HUES48 (cell line): ENCODE data around the gene UTP11.
A peak's percentile ranks its signal among the peaks of the same experiment; 100 is the strongest.

Experiments used
- H3K27ac ChIP-seq: one replicate; pipeline ENCODE4 v1.7.0; 2013; ENCODE audit warnings: low read depth, low read length, inconsistent platforms
- H3K27me3 ChIP-seq: 2 replicates; pipeline ENCODE4 v1.6.1; 2013; ENCODE audit warnings: mild to moderate bottlenecking, low read length; ENCODE audit not compliant: control insufficient read depth, insufficient read depth
- H3K36me3 ChIP-seq: 2 replicates; pipeline ENCODE4 v1.6.1; 2013; ENCODE audit warnings: low read length; ENCODE audit not compliant: control insufficient read depth, insufficient read depth
- H3K4me1 ChIP-seq: 2 replicates; pipeline ENCODE4 v1.6.1; 2013; ENCODE audit warnings: mild to moderate bottlenecking, low read length; ENCODE audit not compliant: control insufficient read depth, insufficient read depth
- H3K4me3 ChIP-seq: 2 replicates; pipeline ENCODE4 v1.5.1; 2013; ENCODE audit warnings: mild to moderate bottlenecking, low read depth, low read length
- H3K9ac ChIP-seq: 2 replicates; pipeline ENCODE4 v1.6.1; 2013; ENCODE audit warnings: mild to moderate bottlenecking, low read depth, low read length, moderate library complexity
- H3K9me3 ChIP-seq: 2 replicates; pipeline ENCODE4 v1.6.1; 2013; ENCODE audit warnings: low read length; ENCODE audit not compliant: control insufficient read depth, insufficient read depth

Gene UTP11

GRCh38 chr1:37994886-37995566 is 17.5 kb upstream of the UTP11 start:
- Histone ChIP-seq H3K27me3 (no peaks in the 10 kb centered on the region), H3K27ac (peak overlapping the region; percentile 40), H3K36me3 (peaks cover 17% of the 10 kb centered on the region), H3K9me3 (no peaks in the 10 kb centered on the region), H3K4me1 (peaks cover 25% of the 10 kb centered on the region), H3K4me3 (peak overlapping the region; percentile 62), H3K9ac (peak overlapping the region; percentile 80)

DNA sequence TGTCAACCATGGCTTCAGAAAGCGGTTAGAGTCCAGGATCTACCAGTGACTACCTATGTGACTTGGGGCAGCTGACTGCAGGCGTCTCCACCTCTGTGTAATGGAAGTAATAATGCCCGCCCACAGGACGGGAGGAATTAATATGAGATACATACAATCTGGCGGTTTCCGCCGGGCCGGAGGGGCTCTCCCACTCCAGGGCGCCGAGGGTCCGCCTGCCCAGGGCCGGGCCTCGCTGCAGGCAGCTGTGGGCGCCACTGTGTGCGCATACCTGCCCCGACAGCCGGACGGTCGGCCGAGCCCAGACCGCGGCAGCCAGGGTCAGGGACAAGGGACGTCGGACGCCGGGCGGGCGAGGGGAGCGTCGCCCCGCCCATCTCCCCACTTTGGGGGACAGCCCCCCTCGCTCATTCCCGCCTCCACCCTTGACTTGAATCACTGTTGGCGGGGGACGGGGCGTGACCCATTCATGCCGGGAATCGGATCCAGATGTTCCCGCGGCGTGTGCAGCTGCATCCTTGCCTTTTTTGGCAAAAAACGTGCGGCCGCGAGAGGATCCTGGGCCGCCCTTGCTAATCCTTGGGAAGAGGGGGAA is 16.7 kb upstream of the UTP11 start:
- peak overlapping the region; percentile 80 for H3K9ac ChIP-seq
- H3K4me3 ChIP-seq, result peak overlapping the region; percentile 62

DNA sequence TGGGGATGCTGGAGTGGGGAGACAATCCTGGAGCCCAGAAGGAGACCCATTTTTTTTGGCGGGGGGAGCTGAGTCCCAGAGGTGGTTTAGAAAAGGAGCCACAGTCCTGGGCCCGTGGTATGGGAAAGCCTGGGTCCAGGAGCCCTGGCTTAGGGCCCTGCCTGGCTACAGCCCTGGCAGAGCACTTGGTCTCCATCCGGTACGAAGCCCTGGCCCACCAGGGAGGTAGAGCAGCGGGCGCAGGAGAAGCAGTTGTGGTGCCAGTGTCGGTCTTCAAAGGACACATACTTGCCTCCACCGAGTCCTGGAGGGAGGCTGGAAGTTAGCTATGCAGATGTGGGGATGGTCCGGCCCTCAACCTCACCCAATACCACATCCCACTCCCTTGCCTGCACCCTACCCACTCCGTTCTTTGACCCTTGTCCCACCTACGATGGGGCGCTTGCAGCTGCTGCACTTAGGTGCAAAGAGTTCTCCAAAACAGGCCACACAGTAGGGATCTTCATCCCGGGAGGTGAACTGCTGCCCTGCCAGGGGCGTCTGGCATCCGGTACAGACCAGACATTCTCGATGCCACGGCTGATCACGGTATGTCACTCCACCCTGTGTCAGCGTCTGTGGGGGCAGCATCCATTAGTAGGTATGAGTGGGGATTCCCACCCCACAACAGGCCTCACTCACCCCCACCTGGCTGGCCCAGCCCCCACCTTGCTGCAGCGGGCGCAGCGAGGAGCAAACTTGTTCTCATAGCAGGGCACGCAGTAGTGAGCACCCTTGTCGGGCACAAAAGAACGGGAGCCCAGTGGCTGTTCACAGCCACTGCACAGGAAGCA is 15.1 kb upstream of the UTP11 start:
- Histone ChIP-seq H3K9me3 (no peaks in the 10 kb centered on the region), H3K9ac (no peak overlapping the region), H3K27me3 (no peaks in the 10 kb centered on the region), H3K4me3 (no peak overlapping the region), H3K27ac (peak overlapping the region; percentile 90), H3K4me1 (peaks cover 43% of the 10 kb centered on the region), H3K36me3 (peaks cover 17% of the 10 kb centered on the region)

More for the DNA sequence above, 16.7 kb upstream of the UTP11 start:
- H3K27ac ChIP-seq, result peak overlapping the region; percentile 90
- H3K9me3 ChIP-seq, result no peaks in the 10 kb centered on the region
- H3K36me3 ChIP-seq, result peaks cover 17% of the 10 kb centered on the region
- no peaks in the 10 kb centered on the region for H3K27me3 ChIP-seq
- peaks cover 33% of the 10 kb centered on the region for H3K4me1 ChIP-seq

- Histone ChIP-seq H3K9ac (no peak overlapping the region), H3K4me1 (peaks cover 43% of the 10 kb centered on the region)
Measured at GRCh38 chr1:37998089-37998808, 14.3 kb upstream of the UTP11 start.

DNA sequence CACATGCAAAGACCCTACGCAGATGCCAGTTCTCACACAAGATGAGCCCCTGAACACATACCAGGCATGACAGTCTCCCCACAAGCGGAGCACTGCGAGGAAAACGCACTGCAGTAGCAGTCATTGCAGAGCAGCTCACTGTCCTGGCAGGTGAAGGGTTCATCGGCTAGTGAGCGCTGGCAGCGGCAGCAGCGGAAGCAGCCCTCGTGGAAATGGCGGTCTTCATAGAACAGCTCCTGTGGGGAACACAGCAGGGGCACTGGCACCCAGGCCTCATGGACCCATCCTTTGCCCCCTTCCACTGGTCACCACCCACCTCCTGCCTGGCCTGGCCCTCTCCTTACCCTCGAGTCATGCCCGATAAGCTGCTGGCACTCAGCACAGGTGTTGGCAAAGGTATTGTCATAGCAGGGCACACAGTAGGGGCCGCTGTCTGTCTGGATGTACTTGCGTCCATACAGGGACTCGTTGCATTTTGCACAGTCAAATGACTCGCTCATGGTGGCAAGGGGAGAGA is 13.6 kb upstream of the UTP11 start:
- peak overlapping the region; percentile 87 for H3K27ac ChIP-seq

More at GRCh38 chr1:37998089-37998808, 14.3 kb upstream of the UTP11 start:
- Histone ChIP-seq H3K9me3 (no peaks in the 10 kb centered on the region), H3K36me3 (peaks cover 17% of the 10 kb centered on the region), H3K27ac (peak overlapping the region; percentile 87), H3K27me3 (no peaks in the 10 kb centered on the region), H3K4me3 (no peak overlapping the region)

GRCh38 chr1:37999430-38000232 is 12.9 kb upstream of the UTP11 start:
- Histone ChIP-seq H3K4me3 (no peak overlapping the region), H3K4me1 (peaks cover 56% of the 10 kb centered on the region), H3K27me3 (no peaks in the 10 kb centered on the region), H3K36me3 (peaks cover 17% of the 10 kb centered on the region), H3K27ac (peak overlapping the region; percentile 87), H3K9me3 (no peaks in the 10 kb centered on the region), H3K9ac (peak overlapping the region; percentile 5; the same call in 1 of the 2 replicates)

More for the DNA sequence above, 13.6 kb upstream of the UTP11 start:
- H3K9me3 ChIP-seq, result no peaks in the 10 kb centered on the region
- peaks cover 17% of the 10 kb centered on the region for H3K36me3 ChIP-seq
- no peaks in the 10 kb centered on the region for H3K27me3 ChIP-seq
- no peak overlapping the region for H3K4me3 ChIP-seq
- H3K4me1 ChIP-seq, result peaks cover 49% of the 10 kb centered on the region
- no peak overlapping the region for H3K9ac ChIP-seq

- H3K4me3 ChIP-seq, result no peak overlapping the region
- no peaks in the 10 kb centered on the region for H3K9me3 ChIP-seq
- H3K4me1 ChIP-seq, result peaks cover 53% of the 10 kb centered on the region
- peak overlapping the region; percentile 87 for H3K27ac ChIP-seq
- H3K36me3 ChIP-seq, result peaks cover 17% of the 10 kb centered on the region
- H3K9ac ChIP-seq, result peak overlapping the region; percentile 5; the same call in 1 of the 2 replicates
- no peaks in the 10 kb centered on the region for H3K27me3 ChIP-seq
Measured at GRCh38 chr1:38000233-38000528, 12.4 kb upstream of the UTP11 start.

DNA sequence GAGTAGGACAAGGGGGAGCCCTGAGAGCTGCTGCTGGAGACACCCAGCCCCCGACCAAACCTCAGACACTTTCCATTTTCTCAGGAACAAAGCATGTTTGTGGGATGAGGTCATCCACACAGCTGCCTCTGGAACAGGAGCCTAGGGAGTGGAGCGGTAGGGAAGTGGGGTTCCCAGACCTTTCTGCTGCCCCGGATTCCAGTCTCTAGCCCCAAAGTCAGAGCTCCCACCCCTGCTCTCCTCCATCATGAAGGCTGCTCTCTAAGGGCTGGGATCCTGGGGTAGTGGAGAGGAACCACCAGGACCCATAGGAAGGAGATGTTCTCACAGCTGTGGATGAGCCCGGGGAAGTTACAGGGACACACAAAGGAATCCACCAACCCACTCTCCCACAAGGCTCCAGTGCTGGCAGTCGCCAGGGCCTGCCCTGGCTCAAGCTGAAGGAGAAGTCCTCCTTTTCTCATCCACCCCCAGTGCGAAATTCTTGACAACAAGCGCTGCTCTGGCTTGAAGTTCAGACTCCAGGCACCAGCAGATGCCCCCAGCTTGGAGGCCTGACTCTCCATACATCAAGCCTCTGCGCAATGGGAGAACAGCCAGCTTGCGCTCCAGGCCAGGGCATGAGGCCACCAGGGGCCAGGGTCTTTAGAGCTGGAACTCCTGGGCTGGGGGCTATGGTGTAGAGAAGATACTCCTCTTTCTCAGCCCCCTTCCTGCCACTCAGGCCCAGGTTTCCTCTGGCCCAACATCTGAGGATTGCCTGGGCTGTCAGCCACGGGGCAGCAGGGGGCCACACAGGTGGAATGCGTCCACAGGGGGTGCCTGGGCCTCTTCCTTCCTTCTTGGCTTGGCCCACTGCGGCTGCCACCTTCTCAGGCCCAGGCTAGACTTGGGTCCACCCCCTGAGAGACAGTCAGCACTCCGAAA is 11.7 kb upstream of the UTP11 start:
- no peak overlapping the region for H3K4me3 ChIP-seq
- H3K4me1 ChIP-seq, result peaks cover 52% of the 10 kb centered on the region
- peak overlapping the region; percentile 5 for H3K9ac ChIP-seq
- no peaks in the 10 kb centered on the region for H3K9me3 ChIP-seq
- peak overlapping the region; percentile 87 for H3K27ac ChIP-seq
- peaks cover 17% of the 10 kb centered on the region for H3K36me3 ChIP-seq
- H3K27me3 ChIP-seq, result no peaks in the 10 kb centered on the region
